ENCODE measurements around the gene MPND. TPM values are rescaled to one million over a fixed set of nuclear protein-coding genes. Genes with fewer than 3 reads are reported as not detected.

Gene MPND
- total and polyA plus RNA-seq, 2 donors = 7.8 to 16.9 TPM

- Histone ChIP-seq H3K27me3 (ENCODE audit: control insufficient read depth in 2 of 2, insufficient read depth in 1 of 2, low read length in 1 of 2) (no peaks in the 10 kb centered on the region), H3K4me3 (ENCODE audit: low read length in 2 of 2) (no peak overlapping the region), H3K9me3 (ENCODE audit: control insufficient read depth in 2 of 2, insufficient read depth in 1 of 2, low read length in 1 of 2) (peaks cover 0 to 4% of the 10 kb centered on the region in 2 donors), H3K36me3 (ENCODE audit: control insufficient read depth in 2 of 2, insufficient read depth in 2 of 2, low read length in 1 of 2) (peaks cover under 1 to 3% of the 10 kb centered on the region in 2 donors), H3K27ac (ENCODE audit: low read depth in 1 of 2, low read length in 1 of 2) (no peak overlapping the region), H3K4me1 (ENCODE audit: control insufficient read depth in 2 of 2, insufficient read depth in 2 of 2, low read length in 2 of 2) (peaks cover 15 to 67% of the 10 kb centered on the region in 2 donors)
- DNase-seq (ENCODE audit: low read depth in 6 of 9, low spot score in 9 of 9) = no peak
- WGBS = over 99% methylated on average over 8 of the region's 8 CpGs
Measured at GRCh38 chr19:4373013-4373367, 29.6 kb downstream of the MPND start.

- peaks cover 15 to 62% of the 10 kb centered on the region in 2 donors for H3K4me1 ChIP-seq (ENCODE audit: control insufficient read depth in 2 of 2, insufficient read depth in 2 of 2, low read length in 2 of 2)
- 90% methylated on average over 25 of the region's 25 CpGs for WGBS
- no peak for DNase-seq (ENCODE audit: low read depth in 6 of 9, low spot score in 9 of 9)
- no peak overlapping the region for H3K27ac ChIP-seq (ENCODE audit: low read depth in 1 of 2, low read length in 1 of 2)
- no peaks in the 10 kb centered on the region for H3K27me3 ChIP-seq (ENCODE audit: control insufficient read depth in 2 of 2, insufficient read depth in 1 of 2, low read length in 1 of 2)
- no peak overlapping the region for H3K4me3 ChIP-seq (ENCODE audit: low read length in 2 of 2)
- peaks cover 0 to 4% of the 10 kb centered on the region in 2 donors for H3K36me3 ChIP-seq (ENCODE audit: control insufficient read depth in 2 of 2, insufficient read depth in 2 of 2, low read length in 1 of 2)
- peaks cover 0 to 4% of the 10 kb centered on the region in 2 donors for H3K9me3 ChIP-seq (ENCODE audit: control insufficient read depth in 2 of 2, insufficient read depth in 1 of 2, low read length in 1 of 2)
Measured at GRCh38 chr19:4373601-4374497, 30.5 kb downstream of the MPND start.

GRCh38 chr19:4374498-4375163 lies 31.3 kb downstream of the MPND start:
- H3K4me1 ChIP-seq (ENCODE audit: control insufficient read depth in 2 of 2, insufficient read depth in 2 of 2, low read length in 2 of 2) = peaks cover 10 to 61% of the 10 kb centered on the region in 2 donors
- H3K27ac ChIP-seq (ENCODE audit: low read depth in 1 of 2, low read length in 1 of 2) = peak overlapping the region in 1 of 2 donors; percentile 21
- no peak overlapping the region for H3K4me3 ChIP-seq (ENCODE audit: low read length in 2 of 2)
- no peaks in the 10 kb centered on the region for H3K27me3 ChIP-seq (ENCODE audit: control insufficient read depth in 2 of 2, insufficient read depth in 1 of 2, low read length in 1 of 2)
- WGBS = 91% methylated on average over 27 of the region's 27 CpGs
- peaks cover 0 to 4% of the 10 kb centered on the region in 2 donors for H3K36me3 ChIP-seq (ENCODE audit: control insufficient read depth in 2 of 2, insufficient read depth in 2 of 2, low read length in 1 of 2)
- peaks cover 0 to 4% of the 10 kb centered on the region in 2 donors for H3K9me3 ChIP-seq (ENCODE audit: control insufficient read depth in 2 of 2, insufficient read depth in 1 of 2, low read length in 1 of 2)
- DNase-seq (ENCODE audit: low read depth in 6 of 9, low spot score in 9 of 9) = no peak

GRCh38 chr19:4375164-4376027 lies 32.0 kb downstream of the MPND start:
- Histone ChIP-seq H3K4me1 (ENCODE audit: control insufficient read depth in 2 of 2, insufficient read depth in 2 of 2, low read length in 2 of 2) (peaks cover 2 to 61% of the 10 kb centered on the region in 2 donors), H3K9me3 (ENCODE audit: control insufficient read depth in 2 of 2, insufficient read depth in 1 of 2, low read length in 1 of 2) (peaks cover 0 to 4% of the 10 kb centered on the region in 2 donors), H3K4me3 (ENCODE audit: low read length in 2 of 2) (no peak overlapping the region), H3K36me3 (ENCODE audit: control insufficient read depth in 2 of 2, insufficient read depth in 2 of 2, low read length in 1 of 2) (peaks cover 0 to 4% of the 10 kb centered on the region in 2 donors), H3K27me3 (ENCODE audit: control insufficient read depth in 2 of 2, insufficient read depth in 1 of 2, low read length in 1 of 2) (no peaks in the 10 kb centered on the region), H3K27ac (ENCODE audit: low read depth in 1 of 2, low read length in 1 of 2) (peak overlapping the region in 1 of 2 donors; percentile 21)
- DNase-seq (ENCODE audit: low read depth in 6 of 9, low spot score in 9 of 9) = no peak
- WGBS = 87% methylated on average over 16 of the region's 16 CpGs

GRCh38 chr19:4376028-4376670 lies 32.8 kb downstream of the MPND start:
- no peak overlapping the region for H3K4me3 ChIP-seq (ENCODE audit: low read length in 2 of 2)
- WGBS = 90% methylated on average over 16 of the region's 16 CpGs

GRCh38 chr19:4376671-4376990 lies 33.3 kb downstream of the MPND start:
- DNase-seq (ENCODE audit: low read depth in 6 of 9, low spot score in 9 of 9) = no peak

More at GRCh38 chr19:4376028-4376670, 32.8 kb downstream of the MPND start:
- Histone ChIP-seq H3K27ac (ENCODE audit: low read depth in 1 of 2, low read length in 1 of 2) (peak overlapping the region in 1 of 2 donors; percentile 26), H3K36me3 (ENCODE audit: control insufficient read depth in 2 of 2, insufficient read depth in 2 of 2, low read length in 1 of 2) (peaks cover 0 to 4% of the 10 kb centered on the region in 2 donors), H3K4me1 (ENCODE audit: control insufficient read depth in 2 of 2, insufficient read depth in 2 of 2, low read length in 2 of 2) (peaks cover 4 to 59% of the 10 kb centered on the region in 2 donors), H3K9me3 (ENCODE audit: control insufficient read depth in 2 of 2, insufficient read depth in 1 of 2, low read length in 1 of 2) (peaks cover 0 to 4% of the 10 kb centered on the region in 2 donors), H3K27me3 (ENCODE audit: control insufficient read depth in 2 of 2, insufficient read depth in 1 of 2, low read length in 1 of 2) (no peaks in the 10 kb centered on the region)
- DNase-seq (ENCODE audit: low read depth in 6 of 9, low spot score in 9 of 9) = no peak

GRCh38 chr19:4376991-4377781 lies 33.8 kb downstream of the MPND start:
- Histone ChIP-seq H3K36me3 (ENCODE audit: control insufficient read depth in 2 of 2, insufficient read depth in 2 of 2, low read length in 1 of 2) (peaks cover 0 to 4% of the 10 kb centered on the region in 2 donors), H3K9me3 (ENCODE audit: control insufficient read depth in 2 of 2, insufficient read depth in 1 of 2, low read length in 1 of 2) (peaks cover 0 to 4% of the 10 kb centered on the region in 2 donors), H3K27me3 (ENCODE audit: control insufficient read depth in 2 of 2, insufficient read depth in 1 of 2, low read length in 1 of 2) (no peaks in the 10 kb centered on the region), H3K4me1 (ENCODE audit: control insufficient read depth in 2 of 2, insufficient read depth in 2 of 2, low read length in 2 of 2) (peaks cover 4 to 55% of the 10 kb centered on the region in 2 donors), H3K4me3 (ENCODE audit: low read length in 2 of 2) (no peak overlapping the region), H3K27ac (ENCODE audit: low read depth in 1 of 2, low read length in 1 of 2) (no peak overlapping the region)
- no peak for DNase-seq (ENCODE audit: low read depth in 6 of 9, low spot score in 9 of 9)
- WGBS = 97% methylated on average over 23 of the region's 23 CpGs

More at GRCh38 chr19:4376671-4376990, 33.3 kb downstream of the MPND start:
- H3K4me3 ChIP-seq (ENCODE audit: low read length in 2 of 2) = no peak overlapping the region
- no peaks in the 10 kb centered on the region for H3K27me3 ChIP-seq (ENCODE audit: control insufficient read depth in 2 of 2, insufficient read depth in 1 of 2, low read length in 1 of 2)
- 95% methylated on average over 10 of the region's 10 CpGs for WGBS
- peaks cover 0 to 4% of the 10 kb centered on the region in 2 donors for H3K9me3 ChIP-seq (ENCODE audit: control insufficient read depth in 2 of 2, insufficient read depth in 1 of 2, low read length in 1 of 2)
- H3K36me3 ChIP-seq (ENCODE audit: control insufficient read depth in 2 of 2, insufficient read depth in 2 of 2, low read length in 1 of 2) = peaks cover 0 to 4% of the 10 kb centered on the region in 2 donors
- H3K27ac ChIP-seq (ENCODE audit: low read depth in 1 of 2, low read length in 1 of 2) = no peak overlapping the region
- H3K4me1 ChIP-seq (ENCODE audit: control insufficient read depth in 2 of 2, insufficient read depth in 2 of 2, low read length in 2 of 2) = peaks cover 4 to 55% of the 10 kb centered on the region in 2 donors

GRCh38 chr19:4378886-4379285 lies 35.5 kb downstream of the MPND start:
- WGBS = 95% methylated on average over 11 of the region's 11 CpGs
- H3K4me3 ChIP-seq (ENCODE audit: low read length in 2 of 2) = no peak overlapping the region
- peaks cover 4 to 44% of the 10 kb centered on the region in 2 donors for H3K4me1 ChIP-seq (ENCODE audit: control insufficient read depth in 2 of 2, insufficient read depth in 2 of 2, low read length in 2 of 2)
- H3K36me3 ChIP-seq (ENCODE audit: control insufficient read depth in 2 of 2, insufficient read depth in 2 of 2, low read length in 1 of 2) = peaks cover 4 to 8% of the 10 kb centered on the region in 2 donors
- no peaks in the 10 kb centered on the region for H3K27me3 ChIP-seq (ENCODE audit: control insufficient read depth in 2 of 2, insufficient read depth in 1 of 2, low read length in 1 of 2)
- DNase-seq (ENCODE audit: low read depth in 6 of 9, low spot score in 9 of 9) = no peak
- H3K9me3 ChIP-seq (ENCODE audit: control insufficient read depth in 2 of 2, insufficient read depth in 1 of 2, low read length in 1 of 2) = no peaks in the 10 kb centered on the region
- H3K27ac ChIP-seq (ENCODE audit: low read depth in 1 of 2, low read length in 1 of 2) = no peak overlapping the region
